Activated naive CD8-positive, alpha-beta T cell treated with anti-CD3 and anti-CD28 coated beads, Interleukin-2, amount 50 U/mL, for 16 hours (primary cell): ENCODE results near the gene C2orf72.
"Not testable (repeated sequence)": the region's sequence is repeated elsewhere in the genome, so short reads cannot be mapped to it uniquely, and the experiment has no call there.

Experiments used
- DNase-seq: peaks from one replicate; pipeline ENCODE4 v3.0.0-alpha.2; 2020; ENCODE audit warnings: low read depth, low spot score

Gene C2orf72

DNA sequence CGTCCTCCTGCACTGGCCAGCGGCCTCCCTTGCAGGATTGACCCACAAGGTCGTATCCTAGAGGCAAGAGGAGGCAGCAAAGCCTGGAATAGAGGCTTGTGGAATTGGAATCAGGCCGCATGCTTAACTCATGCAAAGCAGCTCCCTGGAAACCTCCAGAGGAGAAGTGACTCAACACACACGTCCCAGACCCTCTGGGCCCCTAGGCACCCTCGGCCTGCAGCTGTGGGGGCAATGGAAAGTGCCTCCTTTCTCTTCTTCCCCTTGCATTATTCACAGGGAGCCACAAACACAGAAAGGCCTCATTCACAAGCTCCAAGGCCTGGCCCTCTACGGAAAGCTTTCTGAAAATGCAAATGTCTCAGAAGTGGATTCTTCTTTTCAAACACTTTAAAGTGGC lies 21.8 kb upstream of the C2orf72 start:
- DNase-seq, result no peak

DNA sequence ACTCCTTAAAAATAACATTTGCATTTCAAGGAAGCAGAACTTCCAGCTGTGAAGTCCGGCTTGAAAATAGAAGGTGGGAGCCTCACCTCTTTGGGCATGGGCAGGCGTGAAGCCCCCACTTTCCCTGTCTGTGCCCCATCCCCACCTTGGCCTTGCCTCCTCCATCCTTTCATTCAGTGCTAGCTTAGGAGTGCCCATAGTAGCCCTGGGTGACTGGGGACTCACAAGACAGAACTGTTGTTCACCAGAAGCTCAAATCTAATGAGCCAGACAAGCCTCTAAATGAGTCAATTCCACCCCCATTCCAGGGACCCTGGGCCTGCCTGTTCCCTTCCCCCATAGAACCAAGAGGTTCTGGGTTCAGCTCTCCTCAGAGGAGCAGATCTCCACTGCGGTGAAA lies 21.4 kb upstream of the C2orf72 start:
- DNase-seq, result no peak

DNA sequence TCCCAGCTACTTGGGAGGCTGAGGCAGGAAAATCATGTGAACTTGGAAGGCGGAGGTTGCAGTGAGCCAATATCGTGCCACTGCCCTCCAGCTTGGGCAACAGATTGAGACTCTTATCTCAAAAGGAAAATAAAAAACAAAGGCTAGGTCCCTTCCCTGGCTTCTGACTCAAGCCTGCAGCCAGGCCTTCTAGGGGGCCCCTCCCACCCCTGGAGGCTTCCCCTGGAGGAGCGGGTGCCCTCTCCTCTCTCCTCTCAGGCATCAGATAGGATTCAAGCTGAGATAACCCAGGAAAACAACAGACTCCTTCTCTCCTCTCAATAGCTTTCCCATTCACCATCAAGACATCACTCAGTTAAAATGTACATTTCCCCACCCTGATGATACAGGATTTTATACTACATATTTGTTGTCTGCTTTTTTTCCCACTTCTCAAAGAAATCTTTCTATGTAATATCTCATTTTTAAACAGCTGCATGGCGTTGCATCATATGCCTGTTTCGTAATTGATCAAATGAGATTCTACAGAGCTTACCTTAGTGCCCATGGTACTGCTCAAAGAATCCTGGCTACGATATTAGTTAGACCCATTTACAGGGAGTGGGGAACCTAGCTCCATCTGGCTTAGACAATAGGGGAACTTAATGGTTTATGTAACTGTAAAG lies 20.6 kb upstream of the C2orf72 start:
- DNase-seq, result no peak

DNA sequence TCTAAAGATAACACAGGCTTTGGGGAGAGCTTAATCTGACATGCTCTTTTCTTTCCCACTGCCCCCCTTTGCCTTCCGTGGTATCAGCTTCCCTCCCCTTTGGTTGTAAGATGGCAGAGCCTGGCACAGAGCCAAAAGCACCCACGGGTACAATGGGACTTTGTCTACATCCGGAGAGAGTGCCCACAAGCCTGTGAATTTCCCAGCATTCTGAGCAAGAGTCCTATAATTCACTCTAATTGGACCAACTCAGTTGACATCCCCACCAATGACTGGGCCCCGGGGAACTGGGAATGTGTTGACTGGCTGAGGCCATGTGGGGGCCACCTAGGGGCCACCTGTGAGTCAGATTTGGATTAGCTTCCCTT lies 20.1 kb upstream of the C2orf72 start:
- no peak for DNase-seq

DNA sequence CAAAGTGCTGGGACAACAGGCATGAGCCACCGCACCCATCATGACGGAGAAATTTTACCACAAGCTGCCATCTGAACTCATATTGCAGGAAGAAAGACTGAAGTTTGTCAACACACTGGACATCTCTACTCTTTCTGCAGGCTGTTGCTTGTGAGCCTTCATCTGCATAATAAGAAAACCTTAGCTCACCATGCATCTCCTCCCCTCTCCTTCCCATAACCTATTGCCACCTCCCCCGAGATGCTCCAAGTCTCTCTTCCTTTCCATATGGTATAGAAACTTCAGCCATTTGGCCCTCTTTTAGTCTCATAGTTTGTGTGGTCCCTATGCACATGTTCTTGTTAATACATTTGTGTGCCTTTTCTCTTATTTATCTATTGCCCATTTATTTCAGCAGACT lies 19.1 kb upstream of the C2orf72 start:
- DNase-seq, result no peak

DNA sequence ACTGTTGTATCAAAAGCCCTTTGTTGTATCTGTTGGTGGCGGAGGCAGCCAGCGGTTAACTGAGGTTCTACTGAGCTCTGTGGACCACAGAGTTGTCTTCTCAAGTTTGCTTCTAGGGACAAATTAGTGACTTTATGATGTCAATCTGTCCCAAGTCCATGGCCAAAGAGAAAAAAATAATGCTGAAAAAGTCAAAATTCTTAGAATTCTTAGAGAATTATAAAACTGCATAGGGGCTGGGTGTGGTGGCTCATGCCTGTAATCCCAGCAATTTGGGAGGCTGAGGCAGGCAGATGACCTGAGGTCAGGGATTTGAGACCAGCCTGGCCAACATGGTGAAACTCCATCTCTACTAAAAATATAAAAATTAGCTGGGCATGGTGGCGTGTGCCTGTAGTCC lies 12.3 kb upstream of the C2orf72 start:
- not testable (repeated sequence) for DNase-seq

DNA sequence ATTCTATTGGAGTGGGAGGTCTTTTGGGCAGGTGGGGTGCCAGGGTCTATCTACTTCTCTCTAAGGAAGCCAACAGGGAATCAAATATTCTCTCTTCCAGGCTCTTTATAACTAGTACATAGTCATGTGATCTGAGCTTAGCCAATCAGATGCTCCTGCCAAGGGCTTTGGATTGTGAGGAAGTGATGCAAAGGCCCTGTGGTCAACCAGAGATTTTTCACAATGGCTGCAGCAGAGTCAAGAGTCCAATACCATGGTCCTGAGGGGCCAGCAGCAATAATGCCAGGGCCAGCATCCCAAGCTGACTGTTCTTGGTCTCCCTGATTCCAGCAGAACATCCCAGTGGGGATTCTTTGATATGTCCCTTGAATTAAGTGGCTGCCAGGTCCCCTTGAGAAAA lies 8.4 kb upstream of the C2orf72 start:
- no peak for DNase-seq

DNA sequence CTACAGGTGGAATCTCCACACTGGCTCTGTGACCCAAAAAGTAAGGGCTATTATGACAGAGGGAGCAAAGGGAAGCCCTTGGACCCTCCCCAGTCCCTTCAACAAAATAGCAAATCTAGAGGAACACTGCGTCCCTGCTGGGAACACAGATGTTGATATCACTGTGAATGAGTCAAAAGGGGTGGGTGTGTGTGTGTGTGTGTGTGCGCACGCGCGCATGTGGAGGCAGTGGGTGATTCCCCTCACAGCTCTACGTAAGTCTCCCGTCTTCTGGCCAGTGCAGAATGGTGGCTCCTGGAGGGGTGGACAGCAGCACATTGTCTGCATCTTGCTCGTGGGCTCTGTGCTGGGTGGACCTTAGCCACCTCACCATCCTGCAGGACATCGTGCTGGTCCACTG lies 7.8 kb upstream of the C2orf72 start:
- DNase-seq, result no peak

DNA sequence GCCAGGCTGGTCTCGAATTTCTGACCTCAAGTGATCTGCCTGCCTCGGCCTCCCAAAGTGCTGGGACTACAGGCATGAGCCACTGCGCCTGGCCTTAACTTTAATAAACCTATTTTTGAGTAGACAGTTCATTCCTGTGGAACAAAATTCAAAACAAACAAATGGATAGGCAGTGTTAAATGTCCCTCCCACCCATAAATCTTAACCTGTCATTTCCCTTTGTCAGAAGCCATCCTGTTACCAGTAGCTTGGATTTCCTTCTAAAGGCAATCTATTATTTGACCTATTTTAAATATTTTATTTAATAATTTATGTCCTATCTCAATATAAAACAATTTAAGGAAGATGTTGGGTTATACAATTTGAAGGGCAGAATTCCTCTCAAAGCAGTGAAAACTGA lies 6.6 kb upstream of the C2orf72 start:
- no peak for DNase-seq

DNA sequence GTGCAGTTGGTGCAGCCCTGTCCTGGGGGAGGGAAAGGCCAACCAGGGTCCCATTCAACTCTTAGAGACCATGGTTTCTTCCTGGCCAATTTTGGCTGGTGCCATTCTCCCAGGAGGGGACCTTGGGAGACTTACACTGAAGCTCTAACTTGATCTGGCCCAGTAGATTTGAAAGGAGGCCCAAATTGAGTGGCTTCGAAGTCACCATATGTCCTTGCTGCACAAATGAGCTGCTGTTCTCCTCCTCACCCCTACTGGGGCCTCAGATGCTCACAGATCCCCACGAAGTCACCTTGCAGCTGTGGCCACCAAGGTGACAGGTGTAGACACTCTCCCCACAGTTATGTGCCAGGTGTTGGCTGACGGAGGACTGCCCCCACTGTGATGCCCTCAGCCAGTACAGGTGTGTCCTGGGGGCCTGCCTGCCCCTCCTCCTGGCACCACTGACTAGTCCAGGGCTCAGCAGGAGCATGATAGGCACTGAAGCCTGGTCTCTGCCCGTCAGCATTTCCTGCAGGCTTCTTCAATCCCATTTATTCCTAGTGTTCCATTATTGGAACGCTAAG lies 4.7 kb upstream of the C2orf72 start:
- DNase-seq, result no peak

DNA sequence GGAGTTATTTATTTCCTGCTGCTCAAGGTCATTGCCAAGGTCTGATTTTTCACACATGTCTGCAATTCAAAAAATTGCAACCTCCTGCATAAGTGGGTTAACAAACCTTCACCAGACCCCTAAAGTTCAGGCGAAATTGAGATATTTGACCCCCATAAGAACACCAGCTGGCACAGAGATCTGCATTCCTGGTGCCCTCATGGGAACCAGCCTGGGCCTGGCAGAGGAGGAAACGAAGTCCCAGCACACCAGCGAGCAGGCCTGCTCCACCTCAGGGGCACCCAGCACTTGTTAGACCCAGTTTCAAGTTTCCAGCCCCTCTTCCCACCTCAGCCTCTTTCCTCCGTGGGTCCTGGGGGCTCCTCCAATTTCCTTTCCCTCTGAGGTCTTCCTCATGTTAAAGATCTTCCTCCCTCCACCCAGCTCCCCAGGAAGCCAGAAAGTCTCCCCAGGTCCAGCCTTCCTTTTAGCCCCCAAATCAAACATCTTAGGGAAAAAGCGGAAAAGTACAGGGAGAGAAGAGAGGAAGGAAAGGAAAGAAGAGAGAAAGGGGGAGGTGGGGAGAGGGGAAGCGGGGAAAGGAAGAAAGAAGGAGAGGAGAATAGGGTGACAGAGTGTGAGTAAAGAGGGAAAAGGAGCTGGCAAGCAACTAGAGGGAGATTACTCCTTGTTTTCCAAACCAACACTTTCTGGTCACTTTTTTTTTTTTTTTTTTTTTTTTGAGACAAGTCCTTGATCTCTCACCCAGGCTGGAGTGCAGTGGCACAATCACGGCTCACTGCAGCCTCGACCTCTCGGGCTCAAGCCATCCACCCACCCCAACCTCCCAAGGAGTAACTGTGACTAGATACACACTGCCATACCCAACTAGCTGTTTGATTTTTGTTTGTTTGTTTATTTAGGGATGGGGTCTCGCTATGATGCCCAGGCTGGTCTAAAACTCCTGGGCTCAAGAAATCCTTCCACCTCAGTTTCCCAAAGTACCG lies 3.9 kb upstream of the C2orf72 start:
- DNase-seq, result no peak

DNA sequence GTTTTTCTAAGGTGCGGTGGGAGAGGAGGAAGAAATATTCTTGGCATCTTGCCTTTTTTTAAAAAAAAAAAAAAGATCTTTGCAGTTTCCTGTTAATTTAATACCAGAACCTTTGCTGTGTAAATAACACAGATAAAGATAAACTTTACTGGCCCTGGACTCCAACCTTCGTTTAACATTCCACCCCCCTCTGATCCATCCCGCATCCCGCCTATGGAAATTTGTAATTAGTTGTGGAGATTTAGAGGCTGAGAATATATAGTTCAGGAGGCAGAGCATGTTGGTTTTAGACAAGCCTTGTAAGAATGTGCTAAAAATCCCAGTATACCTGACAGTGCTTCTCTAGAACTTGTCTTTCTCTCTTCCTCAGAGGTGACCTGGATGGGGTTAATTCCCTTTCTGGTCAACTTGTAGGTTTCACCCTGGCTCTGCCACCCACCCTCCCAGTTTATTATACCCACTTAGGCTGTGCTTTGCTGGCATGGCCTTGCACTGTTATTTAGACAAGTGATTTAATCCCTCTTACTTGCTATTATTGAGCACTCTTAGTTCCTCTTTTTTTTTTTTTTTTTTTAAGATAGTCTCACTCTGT lies 2.9 kb upstream of the C2orf72 start:
- no peak for DNase-seq

DNA sequence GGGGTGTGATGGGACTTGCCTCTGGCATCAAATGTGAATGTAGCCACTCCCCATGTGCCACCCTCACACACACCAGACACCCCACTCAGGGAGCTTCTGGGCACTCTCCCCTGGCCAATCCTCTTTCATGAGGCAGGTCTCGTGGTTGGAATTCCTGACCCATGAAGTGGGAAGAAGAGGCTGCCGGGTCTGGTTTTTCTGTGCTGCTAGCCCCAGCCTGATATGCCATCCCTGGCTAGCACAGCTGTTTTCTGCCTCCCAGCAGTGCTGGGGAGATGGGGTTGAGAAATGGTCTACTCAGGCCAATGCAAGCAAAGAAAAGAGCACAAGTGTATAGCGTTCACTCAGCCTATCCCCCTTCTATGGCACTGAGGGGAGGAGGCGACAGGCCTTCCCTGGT lies 1.2 kb upstream of the C2orf72 start:
- no peak for DNase-seq

DNA sequence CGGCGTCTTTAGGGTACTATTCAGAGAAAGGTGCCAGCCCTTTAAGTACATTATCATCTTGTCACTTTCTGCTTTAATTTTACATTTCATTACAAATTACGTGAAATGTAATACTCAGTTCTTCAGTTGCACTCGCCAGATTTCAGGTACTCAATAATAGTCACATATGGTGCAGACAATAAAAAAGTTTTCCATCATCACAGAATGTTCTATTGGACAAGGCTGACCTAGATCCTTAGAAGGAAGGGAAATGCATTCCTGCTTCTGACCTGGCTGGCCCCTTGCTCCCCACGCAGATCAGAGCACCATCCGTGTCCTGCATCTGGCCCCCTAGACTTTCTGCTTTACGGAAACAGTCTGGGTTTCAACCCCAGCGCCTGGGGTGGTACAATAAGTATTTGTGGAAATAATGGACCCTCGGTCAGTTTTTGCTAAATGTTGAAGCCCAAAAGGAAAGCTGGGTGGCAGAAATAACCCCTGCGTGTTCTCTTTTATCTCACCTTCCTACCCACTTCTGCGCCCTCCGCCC lies 681 bp upstream of the C2orf72 start:
- no peak for DNase-seq

DNA sequence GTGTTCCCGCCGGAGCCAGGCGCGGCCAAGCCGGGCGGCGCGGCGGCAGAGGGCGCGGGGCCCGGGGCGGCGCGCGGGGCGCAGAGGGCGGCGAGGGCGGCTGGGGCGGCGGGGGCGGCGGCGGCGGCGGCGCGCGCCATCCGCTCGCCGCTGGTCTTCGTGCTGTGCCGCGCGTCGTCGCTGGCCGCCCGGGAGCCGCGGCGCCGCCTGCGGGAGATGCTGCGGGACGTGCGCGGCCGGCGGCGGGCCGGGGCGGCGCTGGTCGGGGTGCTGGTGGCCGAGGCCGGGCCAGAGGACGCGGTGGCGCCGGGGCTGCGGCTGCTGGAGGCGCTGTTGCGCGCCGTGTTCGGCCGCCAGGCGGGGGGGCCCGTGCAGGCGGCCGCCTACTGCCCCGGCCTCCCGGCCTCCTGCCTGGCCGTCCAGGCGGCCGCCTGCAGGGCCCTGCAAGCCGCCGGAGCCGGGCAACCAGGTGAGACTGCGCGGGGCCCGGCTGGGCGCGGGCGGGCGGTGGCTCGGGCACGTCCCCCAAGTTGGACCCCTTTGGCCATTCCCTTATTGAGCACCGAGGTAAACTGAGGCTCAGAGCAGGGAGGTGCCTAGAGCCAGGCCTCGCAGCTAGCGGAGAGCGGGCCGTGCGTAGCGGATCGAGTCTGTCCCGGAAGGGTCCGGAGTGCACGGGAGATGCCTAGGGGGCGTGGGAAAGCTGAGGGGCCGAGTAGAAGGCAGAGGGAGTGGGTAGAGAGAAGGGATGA lies 584 bp downstream of the C2orf72 start:
- DNase-seq, result no peak

DNA sequence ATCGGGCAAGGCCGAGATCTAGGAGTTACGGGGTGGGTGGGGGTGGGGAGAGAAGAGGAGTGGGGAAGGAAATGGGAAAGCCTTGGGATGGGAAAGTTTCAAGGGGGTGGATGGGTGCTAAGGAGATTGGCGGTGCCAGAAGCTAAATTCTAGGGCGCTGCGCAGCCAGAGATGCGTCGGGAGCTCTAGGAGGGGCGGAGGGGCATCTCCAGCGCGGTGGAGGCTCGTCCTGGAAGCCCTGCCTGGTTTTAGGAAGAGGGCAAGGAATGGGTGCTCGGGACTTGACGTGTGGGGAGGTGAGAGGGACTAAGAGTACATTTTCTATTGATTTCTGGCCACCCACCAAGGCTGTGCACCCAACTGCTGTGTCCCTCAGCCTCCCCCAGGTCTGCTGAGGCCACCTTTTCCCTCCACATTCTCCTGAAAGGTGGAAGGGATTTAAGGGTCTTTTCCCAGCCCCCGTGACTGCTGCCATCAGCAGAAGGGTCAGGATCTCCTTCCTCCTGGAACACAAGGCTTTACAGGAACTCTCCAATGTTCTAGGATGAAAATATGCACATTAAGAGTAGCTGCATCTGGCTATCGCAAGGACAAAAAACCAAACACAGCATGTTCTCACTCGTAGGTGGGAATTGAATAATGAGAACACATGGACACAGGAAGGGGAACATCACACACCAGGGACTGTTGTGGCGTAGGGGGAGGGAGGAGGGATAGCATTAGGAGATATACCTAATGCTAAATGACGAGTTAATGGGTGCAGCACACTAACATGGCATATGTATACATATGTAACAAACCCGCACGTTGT lies 1.4 kb downstream of the C2orf72 start:
- no peak for DNase-seq

DNA sequence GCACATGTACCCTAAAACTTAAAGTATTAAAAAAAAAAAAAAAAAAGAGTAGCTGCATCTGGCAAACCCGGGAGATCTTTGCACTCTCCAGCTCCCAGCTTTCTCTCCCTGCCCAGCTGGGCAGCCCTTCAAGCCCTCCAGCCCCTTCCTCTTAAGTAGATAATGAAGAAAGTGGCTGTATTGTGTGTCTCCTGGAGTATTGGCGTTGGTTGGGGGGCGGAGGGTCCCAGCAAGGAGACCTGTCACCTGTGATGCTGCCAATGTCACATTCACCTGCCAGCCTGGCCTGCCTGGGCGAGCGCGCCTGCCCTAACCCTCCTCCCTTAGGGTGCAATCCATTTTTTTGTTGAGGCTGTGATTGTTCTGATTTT lies 2.0 kb downstream of the C2orf72 start:
- no peak for DNase-seq

DNA sequence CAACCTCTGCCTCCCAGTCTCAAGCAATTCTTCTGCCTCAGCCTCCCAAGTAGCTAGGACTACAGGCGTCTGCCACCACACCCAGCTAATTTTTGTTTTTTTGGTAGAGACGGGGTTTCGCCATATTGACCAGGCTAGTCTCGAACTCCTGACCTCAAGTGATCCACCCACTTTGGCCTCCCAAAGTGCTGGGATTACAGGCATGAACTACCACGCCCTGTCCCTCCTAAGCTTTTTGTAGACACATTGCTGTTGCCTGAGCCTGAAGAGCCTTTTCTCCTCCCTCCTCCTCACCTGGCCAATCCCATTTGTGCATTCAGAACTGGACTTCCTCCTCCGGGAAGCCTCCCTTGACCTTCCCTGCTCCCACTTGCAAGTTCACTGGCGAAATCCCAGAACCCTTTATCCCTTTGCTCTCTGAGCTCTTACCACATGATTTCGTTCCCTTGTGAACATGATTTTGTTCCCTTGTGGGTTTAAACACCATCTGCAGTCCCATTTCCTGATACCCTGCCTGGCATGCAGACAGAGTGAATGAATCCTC lies 2.6 kb downstream of the C2orf72 start:
- DNase-seq, result no peak

DNA sequence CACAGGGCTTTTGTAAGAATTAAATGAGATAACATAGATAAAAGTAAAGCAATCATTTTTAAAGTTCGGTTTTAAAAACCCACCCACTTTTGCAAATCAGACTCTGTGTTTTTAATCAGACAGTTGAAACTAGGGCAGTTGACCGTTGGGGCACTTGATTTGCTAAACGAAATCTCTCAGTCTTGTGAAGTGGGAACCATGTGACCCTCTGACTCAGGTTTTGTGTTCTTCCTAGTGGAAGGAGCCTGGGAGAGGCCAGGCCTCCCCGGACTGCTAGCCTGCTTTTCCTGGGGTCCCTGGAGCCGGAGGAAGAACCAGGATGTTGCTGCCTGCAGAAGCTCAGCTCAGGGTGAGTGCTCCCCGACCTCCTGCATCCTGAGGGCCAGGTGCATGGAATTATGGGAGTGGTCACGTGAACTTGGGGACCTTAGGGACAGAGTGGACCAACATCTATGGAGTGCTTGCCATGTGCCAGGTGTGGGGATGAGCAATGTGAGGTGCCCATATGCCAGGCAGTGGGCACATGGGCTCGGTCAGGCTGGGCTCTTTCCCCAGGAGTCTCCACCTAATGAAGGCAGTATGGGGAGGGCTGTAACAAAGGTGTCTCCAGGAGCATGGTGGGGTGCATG lies 3.9 kb downstream of the C2orf72 start:
- no peak for DNase-seq

DNA sequence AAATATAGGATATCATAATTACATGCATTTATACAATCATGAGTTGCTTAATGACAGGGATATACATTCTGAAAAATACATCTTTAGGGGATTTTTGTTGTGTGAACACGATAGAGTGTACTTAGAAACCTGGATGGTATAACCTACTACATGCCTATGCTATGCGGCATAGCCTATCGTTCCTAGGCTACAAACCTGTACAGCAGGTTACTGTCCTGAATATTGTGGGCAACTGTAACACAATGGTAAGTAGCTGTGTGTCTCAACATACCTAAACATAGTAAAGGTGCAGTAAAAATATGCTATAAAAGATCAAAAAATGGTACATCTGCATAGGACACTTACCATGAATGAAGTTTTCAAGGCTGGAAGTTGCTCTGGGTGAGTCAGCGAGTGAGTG lies 6.5 kb downstream of the C2orf72 start:
- DNase-seq, result no peak
